Ascending aorta (tissue), 2 donors: ENCODE measurements around the gene CMYA5. TPM values are rescaled to one million over a fixed set of nuclear protein-coding genes. Genes with fewer than 3 reads are reported as not detected.

ENCODE experiments used
- DNase-seq, 2 donors: peaks; one replicate each; pipeline ENCODE4 v3.0.0-alpha.2; 2019; ENCODE audit warnings: low spot score in 2 of 2
- H3K27ac ChIP-seq, 2 donors: fragments of 200-600 bp; sonication (generic); one replicate each; pipeline ENCODE4 v1.5.1; 2016 to 2017; ENCODE audit warnings: mild to moderate bottlenecking in 1 of 2
- H3K27me3 ChIP-seq: fragments of 200-600 bp; sonication (generic); one replicate; pipeline ENCODE4 v1.5.1; 2017
- H3K36me3 ChIP-seq, 2 donors: fragments of 200-600 bp; sonication (generic); one replicate each; pipeline ENCODE4 v1.5.1; 2016
- H3K4me1 ChIP-seq, 2 donors: fragments of 200-600 bp; sonication (generic); one replicate each; pipeline ENCODE4 v1.5.1; 2016 to 2017; ENCODE audit warnings: mild to moderate bottlenecking in 1 of 2
- H3K4me3 ChIP-seq, 2 donors: fragments of 200-600 bp; sonication (generic); one replicate each; pipeline ENCODE4 v1.5.1; 2016 to 2017; ENCODE audit warnings: mild to moderate bottlenecking in 1 of 2
- H3K9me3 ChIP-seq, 2 donors: fragments of 200-600 bp; sonication (generic); one replicate each; pipeline ENCODE4 v1.5.1; 2016
- intact Hi-C: fragments of 100-400 bp; cut with DNase I; formaldehyde crosslinking; loops from one replicate; pipeline ENCODE4 v1.15.1; 2023
- total RNA-seq: library from RNA; depleted of rRNA; stranded (reverse); fragments of >200 nt; gene quantifications from one replicate; pipeline ENCODE4 v1.1.0, GENCODE V29; 2016
- TF ChIP-seq, protein P1 (sequence below), 3 experiments: fragments of 200-600 bp in 2 of 3; fragments of 450-650 bp in 1 of 3; sonication (generic) in 2 of 3; IDR thresholded peaks; one replicate each; pipeline ENCODE4 v1.5.1; 2016 to 2019; ENCODE audit warnings: antibody characterized with exemption in 3 of 3, mild to moderate bottlenecking in 1 of 3, moderate library complexity in 1 of 3

The CMYA5 gene
- 1.2 TPM for total RNA-seq

GRCh38 chr5:79689541-79690466, at the start of gene CMYA5:
Gene CMYA5 (plus strand): TSS chr5:79689836. CDS start chr5:79689908, 72 bp downstream.
- H3K4me3 ChIP-seq: peak within 1 kb of the TSS; percentile 43 to 78
- peaks cover 0 to 2% of the 10 kb centered on the region in 2 donors for H3K4me1 ChIP-seq
- DNase-seq: no peak
- TF ChIP-seq, protein P1, sequence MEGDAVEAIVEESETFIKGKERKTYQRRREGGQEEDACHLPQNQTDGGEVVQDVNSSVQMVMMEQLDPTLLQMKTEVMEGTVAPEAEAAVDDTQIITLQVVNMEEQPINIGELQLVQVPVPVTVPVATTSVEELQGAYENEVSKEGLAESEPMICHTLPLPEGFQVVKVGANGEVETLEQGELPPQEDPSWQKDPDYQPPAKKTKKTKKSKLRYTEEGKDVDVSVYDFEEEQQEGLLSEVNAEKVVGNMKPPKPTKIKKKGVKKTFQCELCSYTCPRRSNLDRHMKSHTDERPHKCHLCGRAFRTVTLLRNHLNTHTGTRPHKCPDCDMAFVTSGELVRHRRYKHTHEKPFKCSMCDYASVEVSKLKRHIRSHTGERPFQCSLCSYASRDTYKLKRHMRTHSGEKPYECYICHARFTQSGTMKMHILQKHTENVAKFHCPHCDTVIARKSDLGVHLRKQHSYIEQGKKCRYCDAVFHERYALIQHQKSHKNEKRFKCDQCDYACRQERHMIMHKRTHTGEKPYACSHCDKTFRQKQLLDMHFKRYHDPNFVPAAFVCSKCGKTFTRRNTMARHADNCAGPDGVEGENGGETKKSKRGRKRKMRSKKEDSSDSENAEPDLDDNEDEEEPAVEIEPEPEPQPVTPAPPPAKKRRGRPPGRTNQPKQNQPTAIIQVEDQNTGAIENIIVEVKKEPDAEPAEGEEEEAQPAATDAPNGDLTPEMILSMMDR (IDR thresholded peaks at IDR 0.05): no peak
- intact Hi-C loops: no loop called here
- H3K36me3 ChIP-seq: no peaks in the 10 kb centered on the region
- peak within 1 kb of the TSS; percentile 22 to 68 for H3K27ac ChIP-seq
- no peaks in the 10 kb centered on the region for H3K9me3 ChIP-seq
- H3K27me3 ChIP-seq: no peaks in the 10 kb centered on the region

- no peaks in the 10 kb centered on the region for H3K9me3 ChIP-seq
- TF ChIP-seq, protein P1 (IDR thresholded peaks at IDR 0.05): no peak
- intact Hi-C loops: no loop called here
- H3K36me3 ChIP-seq: peaks cover 2 to 35% of the 10 kb centered on the region in 2 donors
- no peak for DNase-seq
- H3K4me3 ChIP-seq: no peak overlapping the region
- no peak overlapping the region for H3K27ac ChIP-seq
- H3K4me1 ChIP-seq: no peaks in the 10 kb centered on the region
- H3K27me3 ChIP-seq: no peaks in the 10 kb centered on the region
These were observed 49.0 kb upstream of the CMYA5 start for GRCh38 chr5:79640571-79641055.

DNA sequence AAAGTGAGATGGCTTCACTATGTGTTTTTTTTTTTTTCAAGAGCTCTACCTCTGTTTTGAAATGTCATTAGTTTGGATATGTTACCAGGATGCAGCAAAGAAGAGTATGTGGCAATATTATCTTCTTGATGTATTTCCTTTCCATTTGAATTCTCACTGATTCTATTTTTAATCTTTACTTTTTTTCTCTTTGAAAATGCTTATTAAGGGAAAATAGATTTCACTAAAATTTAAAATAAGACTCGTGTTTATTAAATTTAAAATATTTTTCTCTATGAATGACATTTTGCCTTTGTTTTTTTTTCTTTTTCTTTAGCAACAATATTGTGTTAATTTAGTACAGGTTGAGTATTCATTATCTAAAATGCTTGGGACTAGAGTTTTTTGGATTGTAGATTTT, 48.2 kb upstream of the CMYA5 start:
- no peak overlapping the region for H3K27ac ChIP-seq
- H3K4me3 ChIP-seq: no peak overlapping the region
- no peaks in the 10 kb centered on the region for H3K27me3 ChIP-seq
- peaks cover 2 to 43% of the 10 kb centered on the region in 2 donors for H3K36me3 ChIP-seq
- intact Hi-C loops: no loop called here
- TF ChIP-seq, protein P1 (IDR thresholded peaks at IDR 0.05): no peak
- no peaks in the 10 kb centered on the region for H3K4me1 ChIP-seq
- H3K9me3 ChIP-seq: no peaks in the 10 kb centered on the region
- no peak for DNase-seq

- Histone ChIP-seq H3K9me3 (no peaks in the 10 kb centered on the region), H3K4me3 (no peak overlapping the region), H3K36me3 (peaks cover 8 to 51% of the 10 kb centered on the region in 2 donors), H3K27me3 (no peaks in the 10 kb centered on the region), H3K4me1 (no peaks in the 10 kb centered on the region), H3K27ac (no peak overlapping the region)
- TF ChIP-seq, protein P1 (IDR thresholded peaks at IDR 0.05): no peak
- intact Hi-C loops: no loop called here
- no peak for DNase-seq
These were observed 47.4 kb upstream of the CMYA5 start for GRCh38 chr5:79642210-79642609.

DNA sequence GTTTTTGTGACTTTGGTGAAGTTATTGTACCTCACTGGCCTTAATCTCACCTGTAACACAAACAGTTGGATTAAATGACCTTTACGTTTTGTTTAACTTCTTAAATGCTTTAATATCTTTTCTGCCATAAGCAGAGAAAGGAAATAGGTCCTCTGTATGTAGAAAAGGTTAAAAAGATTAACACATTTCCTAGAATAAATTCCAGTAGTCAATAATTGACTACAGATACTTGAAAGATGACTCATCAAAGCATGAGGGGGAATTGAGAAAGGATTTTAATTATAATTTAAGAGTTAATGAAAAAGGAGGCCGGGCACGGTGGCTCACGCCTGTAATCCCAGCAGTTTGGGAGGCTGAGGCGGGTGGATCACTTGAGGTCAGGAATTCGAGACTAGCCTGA, 35.8 kb upstream of the CMYA5 start:
- no peak for DNase-seq
- TF ChIP-seq, protein P1 (IDR thresholded peaks at IDR 0.05): no peak
- no peak overlapping the region for H3K4me3 ChIP-seq
- no peaks in the 10 kb centered on the region for H3K4me1 ChIP-seq
- H3K36me3 ChIP-seq: peaks cover 8 to 34% of the 10 kb centered on the region in 2 donors
- H3K9me3 ChIP-seq: no peaks in the 10 kb centered on the region
- H3K27me3 ChIP-seq: no peaks in the 10 kb centered on the region
- intact Hi-C loops: no loop called here
- H3K27ac ChIP-seq: no peak overlapping the region
